ENCODE measurements around the gene MBP.

The MBP gene

GRCh38 chr18:77077941-77078689 is 54.5 kb downstream of the MBP start:
- no peak for DNase-seq

GRCh38 chr18:77077401-77077800 is 55.2 kb downstream of the MBP start:
- DNase-seq, result no peak

- no peak for DNase-seq
These were observed 56.5 kb downstream of the MBP start for GRCh38 chr18:77076111-77076510.

GRCh38 chr18:77074431-77074830 is 58.2 kb downstream of the MBP start:
- DNase-seq, result no peak

GRCh38 chr18:77073336-77074093 is 59.1 kb downstream of the MBP start:
- no peak for DNase-seq

- no peak for DNase-seq
These were observed 60.0 kb downstream of the MBP start for GRCh38 chr18:77072566-77072965.

- DNase-seq, result peak; percentile 44 to 63
These were observed 60.8 kb downstream of the MBP start for GRCh38 chr18:77071711-77072292.

- no peak for DNase-seq
These were observed 61.5 kb downstream of the MBP start for GRCh38 chr18:77071061-77071460.

- no peak for DNase-seq
These were observed 62.0 kb downstream of the MBP start for GRCh38 chr18:77070627-77071026.

- DNase-seq, result no peak
These were observed 62.7 kb downstream of the MBP start for GRCh38 chr18:77069931-77070330.

GRCh38 chr18:77069482-77069881 is 63.1 kb downstream of the MBP start:
- DNase-seq, result no peak

- DNase-seq, result no peak
These were observed 64.0 kb downstream of the MBP start for GRCh38 chr18:77068321-77069312.

GRCh38 chr18:77067291-77068061 is 65.1 kb downstream of the MBP start:
- peak; percentile 67 to 72 for DNase-seq

GRCh38 chr18:77066689-77067088 is 65.9 kb downstream of the MBP start:
- no peak for DNase-seq

GRCh38 chr18:77066101-77066500 is 66.5 kb downstream of the MBP start:
- DNase-seq, result no peak

- DNase-seq, result peak; percentile 45 to 53
These were observed 67.2 kb downstream of the MBP start for GRCh38 chr18:77065221-77065981.

GRCh38 chr18:77063260-77063659 is 69.3 kb downstream of the MBP start:
- peak; percentile 74 to 80 for DNase-seq

GRCh38 chr18:77062518-77063003 is 70.0 kb downstream of the MBP start:
- peak in 1 of 2 donors; percentile 62 for DNase-seq

- peak in 1 of 2 donors; percentile 21 for DNase-seq
These were observed 70.6 kb downstream of the MBP start for GRCh38 chr18:77061946-77062517.

- no peak for DNase-seq
These were observed 71.2 kb downstream of the MBP start for GRCh38 chr18:77061281-77061945.

Measured in stimulated activated CD4-positive, alpha-beta T cell treated with anti-CD3 and anti-CD28 coated beads, Interleukin-2, amount 100 ng/mL, for 24 hours (primary cell).